Lower lobe of right lung (tissue), 2 donors: ENCODE results near the gene CDS2. TPM values are rescaled to one million over a fixed set of nuclear protein-coding genes. Genes with fewer than 3 reads are reported as not detected.

Experiments used
- ATAC-seq, 2 donors: fragments of 200-7000 bp; cut with Tn5 transposase; one replicate each; pipeline ENCODE4 v1.9.1; 2020 to 2022; ENCODE audit warnings: mild to moderate bottlenecking in 2 of 2, moderate library complexity in 2 of 2
- DNase-seq: peaks from one replicate; pipeline ENCODE4 v3.0.0-alpha.2; 2020
- H3K27ac ChIP-seq: fragments of 200-600 bp; one replicate; pipeline ENCODE4 v1.8.0; 2022
- H3K27me3 ChIP-seq: fragments of 200-600 bp; one replicate; pipeline ENCODE4 v1.8.0; 2022; ENCODE audit warnings: low read depth
- H3K36me3 ChIP-seq: fragments of 200-600 bp; one replicate; pipeline ENCODE4 v1.8.0; 2022; ENCODE audit warnings: mild to moderate bottlenecking
- H3K4me1 ChIP-seq: fragments of 200-600 bp; one replicate; pipeline ENCODE4 v1.8.0; 2022
- H3K4me3 ChIP-seq: fragments of 200-600 bp; one replicate; pipeline ENCODE4 v1.8.0; 2022; ENCODE audit warnings: mild to moderate bottlenecking
- H3K9me3 ChIP-seq: fragments of 200-600 bp; one replicate; pipeline ENCODE4 v1.8.0; 2022
- intact Hi-C: fragments of 100-400 bp; cut with DNase I; formaldehyde crosslinking; loops from one replicate; pipeline ENCODE4 v1.11.0; 2022
- total RNA-seq: library from RNA; stranded (reverse); fragmentation: NEBNext Ultra II Directional; extraction: Animal tissue kit (Norgen Biotek cat#: 25700); gene quantifications from one replicate; pipeline ENCODE4 v1.2.1, GENCODE V29; 2021
- TF ChIP-seq, protein P1 (sequence below): fragments of 200-600 bp; IDR thresholded peaks from one replicate; pipeline ENCODE4 v1.8.0; 2022; ENCODE audit warnings: antibody characterized with exemption, mild to moderate bottlenecking
- donor health status: DM: no; HTN: yes; CAD: no; lungs with severe emphysema.

Gene CDS2
- total RNA-seq, 1 donor from 2014 or later, result 63.3 TPM

DNA sequence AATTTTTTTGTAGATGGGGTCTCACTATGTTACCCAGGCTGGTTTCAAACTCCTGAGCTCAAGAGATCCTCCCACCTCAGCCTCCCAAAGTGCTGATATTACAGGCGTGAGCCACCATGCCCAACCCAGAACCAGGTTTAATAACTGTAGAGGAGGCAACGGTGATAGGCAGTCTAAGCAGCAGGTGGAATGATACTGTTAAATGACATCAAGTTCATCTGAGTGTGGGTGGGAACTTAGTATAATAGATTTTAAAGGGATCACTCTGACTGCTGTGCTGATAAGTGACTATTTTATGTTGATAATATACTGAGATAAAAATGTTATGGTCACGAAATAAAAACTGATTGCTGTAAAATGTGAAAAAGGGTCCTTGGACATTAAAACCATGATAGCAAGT lies 38.1 kb upstream of the CDS2 start:
- Histone ChIP-seq H3K27me3 (no peaks in the 10 kb centered on the region), H3K9me3 (no peaks in the 10 kb centered on the region), H3K36me3 (peaks cover 8% of the 10 kb centered on the region), H3K27ac (no peak overlapping the region), H3K4me3 (no peak overlapping the region), H3K4me1 (peaks cover 13% of the 10 kb centered on the region)
- ATAC-seq (no peak), DNase-seq (no peak)
- intact Hi-C loops, result no loop called here
- TF ChIP-seq, protein P1, sequence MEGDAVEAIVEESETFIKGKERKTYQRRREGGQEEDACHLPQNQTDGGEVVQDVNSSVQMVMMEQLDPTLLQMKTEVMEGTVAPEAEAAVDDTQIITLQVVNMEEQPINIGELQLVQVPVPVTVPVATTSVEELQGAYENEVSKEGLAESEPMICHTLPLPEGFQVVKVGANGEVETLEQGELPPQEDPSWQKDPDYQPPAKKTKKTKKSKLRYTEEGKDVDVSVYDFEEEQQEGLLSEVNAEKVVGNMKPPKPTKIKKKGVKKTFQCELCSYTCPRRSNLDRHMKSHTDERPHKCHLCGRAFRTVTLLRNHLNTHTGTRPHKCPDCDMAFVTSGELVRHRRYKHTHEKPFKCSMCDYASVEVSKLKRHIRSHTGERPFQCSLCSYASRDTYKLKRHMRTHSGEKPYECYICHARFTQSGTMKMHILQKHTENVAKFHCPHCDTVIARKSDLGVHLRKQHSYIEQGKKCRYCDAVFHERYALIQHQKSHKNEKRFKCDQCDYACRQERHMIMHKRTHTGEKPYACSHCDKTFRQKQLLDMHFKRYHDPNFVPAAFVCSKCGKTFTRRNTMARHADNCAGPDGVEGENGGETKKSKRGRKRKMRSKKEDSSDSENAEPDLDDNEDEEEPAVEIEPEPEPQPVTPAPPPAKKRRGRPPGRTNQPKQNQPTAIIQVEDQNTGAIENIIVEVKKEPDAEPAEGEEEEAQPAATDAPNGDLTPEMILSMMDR, result no peak

DNA sequence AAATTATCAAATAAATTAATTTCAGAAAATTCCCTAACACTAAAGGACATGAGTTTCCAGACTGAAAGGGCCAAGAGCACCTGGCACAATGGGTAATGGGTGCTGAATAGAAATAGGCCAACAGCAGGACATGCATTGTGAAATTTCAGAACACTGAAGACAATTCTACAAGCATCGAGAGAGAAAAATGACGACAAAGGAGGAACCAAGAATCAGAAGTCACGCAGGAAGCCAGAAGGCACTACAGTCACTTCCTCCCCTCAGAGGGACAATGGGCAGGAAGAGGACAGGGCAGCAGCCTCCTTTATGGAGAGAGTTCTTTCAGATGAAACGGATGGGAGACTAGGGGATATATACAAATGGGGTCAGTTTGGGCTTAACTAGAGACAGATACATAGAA lies 36.6 kb upstream of the CDS2 start:
- H3K27ac ChIP-seq, result peak overlapping the region; percentile 68
- ATAC-seq, result peak; percentile 68 to 86
- intact Hi-C loops, result no loop called here

DNA sequence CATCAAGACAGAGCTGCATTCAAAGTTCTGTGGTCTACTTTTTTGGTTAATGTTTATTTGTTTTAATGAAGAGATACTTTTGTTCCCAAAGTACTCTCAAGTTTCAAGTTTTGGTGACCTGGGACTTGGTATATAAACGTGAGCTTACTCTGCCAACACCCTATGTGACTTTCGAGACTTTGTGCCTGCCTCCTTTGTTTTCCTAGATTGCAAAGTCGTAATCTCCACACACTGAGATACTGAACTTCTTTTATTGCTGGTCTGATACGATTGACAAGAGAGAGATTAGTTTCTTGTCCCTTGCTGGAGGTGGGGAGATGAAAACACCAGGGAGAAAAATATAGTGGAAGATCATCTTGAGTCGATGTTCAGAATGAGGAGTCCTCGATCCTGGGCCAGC lies 34.9 kb upstream of the CDS2 start:
- TF ChIP-seq, protein P1, result no peak
- no peak for ATAC-seq
- no peak overlapping the region for H3K4me3 ChIP-seq
- no peaks in the 10 kb centered on the region for H3K27me3 ChIP-seq
- H3K9me3 ChIP-seq, result no peaks in the 10 kb centered on the region
- DNase-seq, result no peak
- peaks cover 21% of the 10 kb centered on the region for H3K36me3 ChIP-seq
- H3K4me1 ChIP-seq, result peaks cover 13% of the 10 kb centered on the region
- intact Hi-C loops, result no loop called here
- no peak overlapping the region for H3K27ac ChIP-seq

More for the DNA sequence above, 36.6 kb upstream of the CDS2 start:
- Histone ChIP-seq H3K4me1 (peaks cover 13% of the 10 kb centered on the region), H3K36me3 (peaks cover 8% of the 10 kb centered on the region), H3K27me3 (no peaks in the 10 kb centered on the region), H3K9me3 (no peaks in the 10 kb centered on the region), H3K4me3 (no peak overlapping the region)
- DNase-seq, result no peak
- TF ChIP-seq, protein P1, result no peak

DNA sequence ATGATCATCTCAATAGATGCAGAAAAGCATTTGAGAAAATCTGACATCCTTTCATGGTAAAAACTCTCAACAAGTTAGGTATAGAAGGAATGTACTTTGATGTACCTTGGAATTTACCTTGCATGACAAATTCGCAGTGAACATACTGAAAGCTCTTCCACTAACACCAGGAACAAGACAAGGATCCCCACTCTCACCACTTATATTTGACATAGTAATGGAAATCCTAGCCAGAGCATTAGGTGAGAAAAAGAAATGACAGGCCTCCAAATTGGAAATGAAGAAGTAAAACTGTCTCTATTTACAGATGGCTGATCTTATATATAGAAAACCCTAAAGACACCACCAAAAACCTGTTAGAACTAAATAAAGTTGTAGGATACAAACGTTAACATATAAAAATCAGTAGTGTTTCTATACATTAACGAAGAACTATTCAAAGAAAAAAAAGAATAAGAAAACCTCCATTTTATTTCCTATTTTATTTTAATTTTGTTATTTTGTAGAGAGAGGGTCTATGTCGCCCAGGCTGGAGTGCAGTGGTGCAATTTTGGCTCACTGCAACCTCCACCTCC lies 34.0 kb upstream of the CDS2 start:
- Histone ChIP-seq H3K9me3 (no peaks in the 10 kb centered on the region), H3K4me1 (peaks cover 13% of the 10 kb centered on the region), H3K36me3 (peaks cover 21% of the 10 kb centered on the region), H3K4me3 (no peak overlapping the region), H3K27me3 (no peaks in the 10 kb centered on the region), H3K27ac (no peak overlapping the region)
- intact Hi-C loops, result no loop called here
- ATAC-seq (no peak), DNase-seq (no peak)
- TF ChIP-seq, protein P1, result no peak

DNA sequence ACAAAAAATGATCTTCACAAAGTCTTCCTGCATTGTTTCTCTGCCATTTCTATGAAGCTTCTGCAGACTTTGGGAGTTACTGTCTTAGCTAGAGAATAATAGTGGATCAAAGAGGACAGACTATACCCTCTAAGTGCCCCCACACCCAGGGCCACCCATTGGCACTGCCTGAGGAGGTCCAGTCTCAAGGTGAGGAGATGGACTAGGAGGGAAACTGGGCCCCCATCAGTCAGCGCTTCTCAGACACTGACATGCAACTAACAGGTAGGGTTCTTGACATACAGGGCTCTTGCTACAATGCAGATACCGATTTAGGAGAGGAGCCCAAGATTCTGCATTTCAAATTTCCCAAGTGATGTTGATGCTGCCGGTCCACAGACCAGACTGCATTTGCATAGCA lies 31.4 kb upstream of the CDS2 start:
- TF ChIP-seq, protein P1, result no peak
- Histone ChIP-seq H3K9me3 (no peaks in the 10 kb centered on the region), H3K27ac (no peak overlapping the region), H3K36me3 (peaks cover 40% of the 10 kb centered on the region), H3K4me1 (peaks cover 4% of the 10 kb centered on the region), H3K4me3 (no peak overlapping the region), H3K27me3 (no peaks in the 10 kb centered on the region)
- intact Hi-C loops, result no loop called here
- ATAC-seq (no peak), DNase-seq (no peak)
